IMR-90 (cell line): Measurements from ENCODE around the gene MTUS2. TPM values are rescaled to one million over a fixed set of nuclear protein-coding genes. Genes with fewer than 3 reads are reported as not detected.

Experiments used
- ATAC-seq: fragments of 200-7000 bp; cut with Tn5 transposase; 2 replicates; pipeline ENCODE4 v1.9.1; 2020; ENCODE audit warnings: low read depth, mild to moderate bottlenecking, moderate library complexity
- BruUV-seq: library from RNA; stranded (reverse); fragments of 400-500 nt; replicated peaks from 2 replicates; lab custom pipeline; 2021; lab: Mats Ljungman, UMichigan
- CTCF ChIA-PET: fragments of 300-600 bp; formaldehyde crosslinking; extraction: SDS; loops from one replicate; lab custom pipeline; 2021; ENCODE audit warnings: antibody characterized with exemption; lab: Yijun Ruan, JAX
- POLR2A ChIA-PET: fragments of 300-600 bp; sonication (Branson Sonifier 250); formaldehyde crosslinking; loops from one replicate; lab custom pipeline; 2022; ENCODE audit warnings: antibody characterized with exemption; ENCODE audit not compliant: unreplicated experiment; lab: Charles Lee
- DNase-seq: peaks from one replicate; pipeline ENCODE4 v3.0.0; 2013
- H2AFZ ChIP-seq: replicated peaks from 2 replicates; pipeline ENCODE3; 2013; ENCODE audit warnings: low read length, mild to moderate bottlenecking; ENCODE audit not compliant: poor library complexity
- H2AK5ac ChIP-seq: 2 replicates; pipeline ENCODE4 v1.6.1; 2013; ENCODE audit warnings: low read depth, low read length, inconsistent platforms
- H2AK9ac ChIP-seq: replicated peaks from 2 replicates; pipeline ENCODE3; 2013; ENCODE audit warnings: mild to moderate bottlenecking, low read depth, low read length, moderate library complexity; ENCODE audit not compliant: poor library complexity
- H2BK120ac ChIP-seq: 2 replicates; pipeline ENCODE4 v1.6.1; 2013; ENCODE audit warnings: low read depth, low read length, inconsistent platforms
- H2BK15ac ChIP-seq: 3 replicates; pipeline ENCODE4 v1.6.1; 2013; ENCODE audit warnings: low read depth, low read length, inconsistent platforms
- H2BK20ac ChIP-seq: 2 replicates; pipeline ENCODE4 v1.6.1; 2013; ENCODE audit warnings: low read depth, mild to moderate bottlenecking, inconsistent platforms, low read length, moderate library complexity
- H2BK5ac ChIP-seq: 2 replicates; pipeline ENCODE4 v1.6.1; 2013; ENCODE audit warnings: mild to moderate bottlenecking, low read depth, low read length, inconsistent platforms; ENCODE audit not compliant: poor library complexity, severe bottlenecking
- H3K14ac ChIP-seq: replicated peaks from 2 replicates; pipeline ENCODE4 v1.6.1; 2013; ENCODE audit warnings: low read depth, low read length, inconsistent platforms
- H3K18ac ChIP-seq: 2 replicates; pipeline ENCODE4 v1.6.1; 2013; ENCODE audit warnings: low read depth, low read length, control low read depth
- H3K23ac ChIP-seq: 2 replicates; pipeline ENCODE4 v1.6.1; 2013; ENCODE audit warnings: low read depth, low read length, inconsistent platforms
- H3K27ac ChIP-seq: 2 replicates; pipeline ENCODE4 v1.5.1; 2013; ENCODE audit warnings: mild to moderate bottlenecking, control low read depth, low read length; ENCODE audit not compliant: insufficient read depth
- H3K27me3 ChIP-seq: 2 replicates; pipeline ENCODE4 v1.6.1; 2013; ENCODE audit warnings: low read length; ENCODE audit not compliant: control insufficient read depth, insufficient read depth
- H3K36me3 ChIP-seq: 2 replicates; pipeline ENCODE4 v1.6.1; 2013; ENCODE audit warnings: low read length, mixed read lengths; ENCODE audit not compliant: control insufficient read depth, insufficient read depth
- H3K4ac ChIP-seq: 2 replicates; pipeline ENCODE4 v1.6.1; 2013; ENCODE audit warnings: low read depth, low read length, inconsistent platforms
- H3K4me1 ChIP-seq: 2 replicates; pipeline ENCODE4 v1.6.1; 2013; ENCODE audit warnings: low read length, mixed read lengths; ENCODE audit not compliant: control insufficient read depth, insufficient read depth
- H3K4me2 ChIP-seq: 2 replicates; pipeline ENCODE4 v1.6.1; 2013; ENCODE audit warnings: low read depth, mild to moderate bottlenecking, control low read depth, low read length, moderate library complexity
- H3K4me3 ChIP-seq: 2 replicates; pipeline ENCODE4 v1.5.1; 2013; ENCODE audit warnings: low read depth, mild to moderate bottlenecking, control low read depth, low read length, moderate library complexity; ENCODE audit not compliant: insufficient read depth
- H3K56ac ChIP-seq: 2 replicates; pipeline ENCODE4 v1.6.1; 2013; ENCODE audit warnings: low read length, inconsistent platforms; ENCODE audit not compliant: insufficient read depth; ENCODE audit errors: extremely low read depth
- H3K79me1 ChIP-seq, 2 experiments: 2 replicates each; pipeline ENCODE4 v1.6.1; 2013; ENCODE audit warnings: low read length in 2 of 2, inconsistent platforms in 1 of 2, low read depth in 1 of 2
- H3K9ac ChIP-seq: 2 replicates; pipeline ENCODE4 v1.6.1; 2013; ENCODE audit warnings: low read depth, low read length, control low read depth
- H3K9me1 ChIP-seq: 2 replicates; pipeline ENCODE4 v1.6.1; 2013; ENCODE audit warnings: low read length, inconsistent platforms; ENCODE audit not compliant: insufficient read depth
- H3K9me3 ChIP-seq: 2 replicates; pipeline ENCODE4 v1.6.1; 2013; ENCODE audit warnings: low read length; ENCODE audit not compliant: control insufficient read depth, insufficient read depth
- H4K20me1 ChIP-seq: 2 replicates; pipeline ENCODE4 v1.6.1; 2013; ENCODE audit warnings: low read length, inconsistent platforms; ENCODE audit not compliant: insufficient read depth
- H4K5ac ChIP-seq: 2 replicates; pipeline ENCODE4 v1.6.1; 2013; ENCODE audit warnings: mild to moderate bottlenecking, low read depth, low read length, control low read depth
- H4K8ac ChIP-seq, 2 experiments: 2 replicates each; pipeline ENCODE4 v1.6.1; 2013; ENCODE audit warnings: low read depth in 2 of 2, low read length in 2 of 2, control low read depth in 1 of 2, inconsistent platforms in 1 of 2
- H4K91ac ChIP-seq: 2 replicates; pipeline ENCODE4 v1.6.1; 2013; ENCODE audit warnings: low read depth, low read length, inconsistent platforms; ENCODE audit not compliant: insufficient read depth
- CEBPB ChIP-seq: IDR thresholded peaks from 2 replicates; pipeline ENCODE4 v1.6.1; 2012; ENCODE audit warnings: low read depth, low read length, improper control_type of control experiment
- CHD1 ChIP-seq: IDR thresholded peaks from 2 replicates; pipeline ENCODE4 v1.6.1; 2012; ENCODE audit warnings: low read depth, low read length, improper control_type of control experiment
- CTCF ChIP-seq: conservative IDR thresholded peaks from 2 replicates; pipeline ENCODE4 v1.5.1; 2012; ENCODE audit warnings: mild to moderate bottlenecking, low read depth, low read length, improper control_type of control experiment
- MAFK ChIP-seq: IDR thresholded peaks from 2 replicates; pipeline ENCODE4 v1.6.1; 2012; ENCODE audit warnings: low read depth, low read length, improper control_type of control experiment
- MAZ ChIP-seq: IDR thresholded peaks from 2 replicates; pipeline ENCODE4 v1.6.1; 2012; ENCODE audit warnings: low read depth, mild to moderate bottlenecking, low read length, improper control_type of control experiment, moderate library complexity, borderline replicate concordance
- MXI1 ChIP-seq: IDR thresholded peaks from 2 replicates; pipeline ENCODE4 v1.6.1; 2012; ENCODE audit warnings: low read depth, mild to moderate bottlenecking, low read length, moderate library complexity, borderline replicate concordance
- RFX5 ChIP-seq: IDR thresholded peaks from 2 replicates; pipeline ENCODE4 v1.8.0; 2012; ENCODE audit warnings: low read depth, mild to moderate bottlenecking, low read length, moderate library complexity
- WGBS, 2 experiments: methylation state at CpG; one replicate each; pipeline versions ENCODE4 v1.1.5 to v1.1.7; 2013; ENCODE audit warnings: missing lambda C conversion rate in 2 of 2; ENCODE audit not compliant: insufficient read length in 1 of 2; ENCODE audit errors: extremely low coverage in 2 of 2; 5-methylcytosine and 5-hydroxymethylcytosine counted together
- dilution Hi-C: fragments of 300-500 bp; cut with HindIII; formaldehyde crosslinking; loops from one replicate; pipeline ENCODE4 v1.14.3; 2018; ENCODE audit warnings: low sequenced_read_pairs; ENCODE audit not compliant: unreplicated experiment
- in situ Hi-C: fragments of 300-500 bp; cut with MboI; formaldehyde crosslinking; loops from 3 replicates; pipeline ENCODE4 v1.14.3; 2019; ENCODE audit warnings: low sequenced_read_pairs, inconsistent platforms, mixed read lengths
- intact Hi-C: fragments of 100-400 bp; cut with micrococcal nuclease; formaldehyde crosslinking; loops from 2 replicates; pipeline ENCODE4 v1.10.0; 2022
- polyA plus RNA-seq, 3 experiments: library from polyadenylated mRNA; depleted of rRNA; stranded (reverse); fragments of >200 nt; gene quantifications; 2 replicates each; pipeline ENCODE4 v1.2.3, GENCODE V29; 2012; ENCODE audit warnings: low replicate concordance in 1 of 3
- total RNA-seq: library from RNA; depleted of rRNA; stranded (reverse); fragments of >200 nt; gene quantifications from 2 replicates; pipeline ENCODE4 v1.2.3, GENCODE V29; 2012
- TF ChIP-seq, protein P1 (sequence below): fragments of 150-350 bp; IDR thresholded peaks from 2 replicates; pipeline ENCODE4 v1.6.1; 2017; ENCODE audit warnings: mild to moderate bottlenecking, antibody characterized with exemption, low read length, low read depth

Gene MTUS2
- total and polyA plus RNA-seq, 2 of the 4 experiments (the other 2 are of a cell fraction), result under 0.01 to 0.02 TPM

GRCh38 chr13:29021311-29021710 lies 201.2 kb downstream of the MTUS2 start:
- intact Hi-C loops (no loop called here), in situ Hi-C loops (no loop called here), dilution Hi-C loops (no loop called here)
- H3K4me1 ChIP-seq, result no peaks in the 10 kb centered on the region
- no peak overlapping the region for H2AK5ac ChIP-seq
- no peak overlapping the region for H3K4ac ChIP-seq
- H3K27me3 ChIP-seq, result no peaks in the 10 kb centered on the region
- ChIA-PET POLR2A (no interaction called here), CTCF (no interaction called here)
- no peak overlapping the region for H2AFZ ChIP-seq
- H3K4me2 ChIP-seq, result no peak overlapping the region
- H2BK5ac ChIP-seq, result no peak overlapping the region
- H4K5ac ChIP-seq, result no peak overlapping the region
- H3K14ac ChIP-seq, result no peak overlapping the region
- BruUV-seq, result no TSS peak
- H3K9me1 ChIP-seq, result no peaks in the 10 kb centered on the region
- H3K18ac ChIP-seq, result no peak overlapping the region
- no peak overlapping the region for H4K91ac ChIP-seq
- no peak overlapping the region for H2BK20ac ChIP-seq
- H3K27ac ChIP-seq, result no peak overlapping the region
- TF ChIP-seq MAFK (no peak), CHD1 (no peak), RFX5 (no peak), CTCF (no peak), MAZ (no peak), MXI1 (no peak), CEBPB (no peak)
- TF ChIP-seq, protein P1, sequence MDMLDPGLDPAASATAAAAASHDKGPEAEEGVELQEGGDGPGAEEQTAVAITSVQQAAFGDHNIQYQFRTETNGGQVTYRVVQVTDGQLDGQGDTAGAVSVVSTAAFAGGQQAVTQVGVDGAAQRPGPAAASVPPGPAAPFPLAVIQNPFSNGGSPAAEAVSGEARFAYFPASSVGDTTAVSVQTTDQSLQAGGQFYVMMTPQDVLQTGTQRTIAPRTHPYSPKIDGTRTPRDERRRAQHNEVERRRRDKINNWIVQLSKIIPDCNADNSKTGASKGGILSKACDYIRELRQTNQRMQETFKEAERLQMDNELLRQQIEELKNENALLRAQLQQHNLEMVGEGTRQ, result no peak
- H3K36me3 ChIP-seq, result no peaks in the 10 kb centered on the region
- H3K9me3 ChIP-seq, result peaks cover 24% of the 10 kb centered on the region
- H4K20me1 ChIP-seq, result no peaks in the 10 kb centered on the region
- ATAC-seq (no peak), DNase-seq (no peak)
- no peak overlapping the region for H4K8ac ChIP-seq
- no peak overlapping the region for H3K56ac ChIP-seq
- H2AK9ac ChIP-seq, result no peak overlapping the region
- no peak overlapping the region for H3K4me3 ChIP-seq
- no peak overlapping the region for H2BK15ac ChIP-seq
- no peaks in the 10 kb centered on the region for H3K79me1 ChIP-seq
- H3K23ac ChIP-seq, result no peak overlapping the region
- no peak overlapping the region for H3K9ac ChIP-seq
- H2BK120ac ChIP-seq, result no peak overlapping the region
- WGBS, 2 experiments, result no CpG with 5 or more reads among the region's 2 CpGs
